Kidney epithelial cell (primary cell): ENCODE measurements around the gene SLC9A3. TPM values are rescaled to one million over a fixed set of nuclear protein-coding genes. Genes with fewer than 3 reads are reported as not detected.
"Not testable (repeated sequence)": the region's sequence is repeated elsewhere in the genome, so short reads cannot be mapped to it uniquely, and the experiment has no call there.

ENCODE experiments used
- DNase-seq: peaks from one replicate; pipeline ENCODE4 v3.0.0-alpha.2; 2010; ENCODE audit warnings: low read depth
- H3K27me3 ChIP-seq: 2 replicates; pipeline ENCODE4 v1.6.0; 2011; ENCODE audit warnings: low read length; ENCODE audit not compliant: control insufficient read depth, insufficient read depth
- H3K36me3 ChIP-seq: 2 replicates; pipeline ENCODE4 v1.5.1; 2011; ENCODE audit warnings: low read length; ENCODE audit not compliant: control insufficient read depth, insufficient read depth
- H3K4me3 ChIP-seq: 2 replicates; pipeline ENCODE4 v1.5.1; 2011; ENCODE audit warnings: low read depth, mild to moderate bottlenecking, control low read depth, low read length
- total RNA-seq: library from RNA; depleted of rRNA; stranded (reverse); fragments of >200 nt; gene quantifications from 2 replicates; pipeline ENCODE4 v1.2.3, GENCODE V29; 2015
- TF ChIP-seq, protein P1 (sequence below): IDR thresholded peaks from 2 replicates; pipeline ENCODE4 v1.5.1; 2011; ENCODE audit warnings: mild to moderate bottlenecking, moderate library complexity, low read length, control low read depth, inconsistent platforms; ENCODE audit not compliant: insufficient read depth, poor library complexity, severe bottlenecking

The SLC9A3 gene
- total RNA-seq, 1 donor from 2014 or later = 3.6 TPM

- H3K36me3 ChIP-seq = no peaks in the 10 kb centered on the region
- no peak overlapping the region for H3K4me3 ChIP-seq
- H3K27me3 ChIP-seq = peaks cover 29% of the 10 kb centered on the region
- no peak for DNase-seq
- TF ChIP-seq, protein P1, sequence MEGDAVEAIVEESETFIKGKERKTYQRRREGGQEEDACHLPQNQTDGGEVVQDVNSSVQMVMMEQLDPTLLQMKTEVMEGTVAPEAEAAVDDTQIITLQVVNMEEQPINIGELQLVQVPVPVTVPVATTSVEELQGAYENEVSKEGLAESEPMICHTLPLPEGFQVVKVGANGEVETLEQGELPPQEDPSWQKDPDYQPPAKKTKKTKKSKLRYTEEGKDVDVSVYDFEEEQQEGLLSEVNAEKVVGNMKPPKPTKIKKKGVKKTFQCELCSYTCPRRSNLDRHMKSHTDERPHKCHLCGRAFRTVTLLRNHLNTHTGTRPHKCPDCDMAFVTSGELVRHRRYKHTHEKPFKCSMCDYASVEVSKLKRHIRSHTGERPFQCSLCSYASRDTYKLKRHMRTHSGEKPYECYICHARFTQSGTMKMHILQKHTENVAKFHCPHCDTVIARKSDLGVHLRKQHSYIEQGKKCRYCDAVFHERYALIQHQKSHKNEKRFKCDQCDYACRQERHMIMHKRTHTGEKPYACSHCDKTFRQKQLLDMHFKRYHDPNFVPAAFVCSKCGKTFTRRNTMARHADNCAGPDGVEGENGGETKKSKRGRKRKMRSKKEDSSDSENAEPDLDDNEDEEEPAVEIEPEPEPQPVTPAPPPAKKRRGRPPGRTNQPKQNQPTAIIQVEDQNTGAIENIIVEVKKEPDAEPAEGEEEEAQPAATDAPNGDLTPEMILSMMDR = no peak
These were observed 35.2 kb downstream of the SLC9A3 start for GRCh38 chr5:488744-489688.

DNA sequence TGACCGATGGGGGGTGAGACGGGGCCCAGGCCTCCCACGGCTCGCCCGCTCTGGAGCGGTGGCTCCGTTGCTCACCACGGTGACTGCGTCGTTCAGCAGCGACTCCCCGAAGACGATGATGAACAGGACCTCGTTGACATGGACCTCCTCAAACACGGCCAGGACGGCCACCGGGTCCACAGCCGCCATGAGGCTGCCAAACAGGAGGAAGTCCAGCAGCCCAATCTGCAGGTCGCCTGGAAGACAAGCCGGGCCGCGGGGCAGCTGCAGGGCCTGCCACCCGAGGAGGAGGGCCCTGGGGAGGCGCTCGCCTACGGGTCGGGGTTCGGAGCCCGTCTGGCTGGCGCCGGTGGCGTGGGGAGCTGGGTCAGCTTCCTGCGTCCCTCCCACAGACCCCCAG, 36.0 kb downstream of the SLC9A3 start:
- no peaks in the 10 kb centered on the region for H3K36me3 ChIP-seq
- no peak for DNase-seq
- peaks cover 21% of the 10 kb centered on the region for H3K27me3 ChIP-seq
- no peak overlapping the region for H3K4me3 ChIP-seq
- TF ChIP-seq, protein P1 = no peak

- not testable (repeated sequence) for H3K4me3 ChIP-seq, H3K36me3 ChIP-seq, DNase-seq
- H3K27me3 ChIP-seq = peaks cover 12% of the 10 kb centered on the region
These were observed 37.7 kb downstream of the SLC9A3 start for GRCh38 chr5:486597-486996.

DNA sequence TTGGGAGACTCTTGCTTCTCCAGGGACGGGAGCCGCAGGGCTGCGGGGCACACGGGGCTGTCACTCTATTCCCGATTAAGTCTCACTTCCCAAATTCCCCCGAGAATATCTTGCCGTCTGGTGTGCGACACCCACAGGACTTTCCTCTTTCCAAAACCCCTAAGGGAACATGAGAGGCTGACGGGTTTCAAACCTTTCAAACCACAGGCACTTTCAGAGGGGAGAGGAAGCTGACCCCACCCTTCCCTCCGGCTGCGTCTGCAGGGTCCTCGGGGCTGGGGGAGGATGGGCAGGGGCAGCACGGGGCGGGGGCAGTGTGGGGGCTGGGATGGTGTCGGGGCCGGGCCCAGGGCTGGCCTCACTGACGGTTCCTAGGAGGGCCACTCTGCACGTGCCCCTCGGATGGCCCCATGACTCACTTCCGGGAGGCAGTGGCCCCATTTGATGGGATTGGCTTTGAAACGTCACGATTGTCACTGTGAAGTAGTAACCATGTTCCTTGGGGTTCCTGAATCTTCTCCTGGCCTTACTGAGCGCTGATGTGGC, 38.2 kb downstream of the SLC9A3 start:
- TF ChIP-seq, protein P1 = no peak
- Histone ChIP-seq H3K4me3 (no peak overlapping the region), H3K36me3 (no peaks in the 10 kb centered on the region), H3K27me3 (peaks cover 7% of the 10 kb centered on the region)
- DNase-seq = no peak

DNA sequence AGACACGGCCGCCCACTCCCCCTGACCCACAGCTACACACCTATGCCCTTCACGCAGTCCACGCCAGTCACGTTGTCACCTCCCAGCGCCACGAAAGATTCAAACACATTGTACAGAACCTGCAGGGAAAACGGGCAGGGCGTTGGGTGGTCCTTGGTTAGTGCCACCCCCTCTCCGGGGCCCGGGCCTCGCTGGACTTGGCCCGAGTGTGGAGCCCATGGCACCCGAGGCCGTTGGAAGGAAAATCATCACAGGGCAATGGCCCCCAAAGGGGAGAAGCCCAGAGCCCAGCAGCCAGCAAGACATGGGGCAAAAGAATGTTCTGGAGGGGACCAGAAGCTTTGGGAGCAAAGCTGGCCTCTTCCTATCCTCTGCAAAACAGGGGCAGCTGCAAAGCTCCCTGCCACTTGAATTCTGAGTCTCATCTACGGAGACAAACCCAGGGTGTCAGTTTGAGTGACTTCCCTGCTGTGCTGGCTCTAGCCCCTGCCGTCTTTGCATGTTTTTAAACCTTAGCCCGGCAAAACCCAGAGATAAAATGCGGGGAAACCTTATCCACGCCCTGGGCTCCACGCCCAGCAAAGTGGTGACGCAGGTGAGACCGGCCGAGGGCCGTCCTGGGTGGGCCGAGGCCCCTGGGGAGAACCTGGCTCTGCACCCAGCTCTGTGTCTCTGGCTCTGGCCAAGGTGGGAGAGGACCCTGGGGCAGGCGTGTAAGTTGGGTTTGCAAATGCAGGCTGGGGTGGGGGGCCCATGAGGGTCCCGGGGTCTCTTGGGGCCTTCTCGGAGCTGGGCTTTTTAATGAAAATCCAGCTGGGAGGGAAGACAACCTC, 38.9 kb downstream of the SLC9A3 start:
- DNase-seq = no peak
- TF ChIP-seq, protein P1 = no peak
- Histone ChIP-seq H3K4me3 (no peak overlapping the region), H3K27me3 (peaks cover 10% of the 10 kb centered on the region), H3K36me3 (no peaks in the 10 kb centered on the region)

DNA sequence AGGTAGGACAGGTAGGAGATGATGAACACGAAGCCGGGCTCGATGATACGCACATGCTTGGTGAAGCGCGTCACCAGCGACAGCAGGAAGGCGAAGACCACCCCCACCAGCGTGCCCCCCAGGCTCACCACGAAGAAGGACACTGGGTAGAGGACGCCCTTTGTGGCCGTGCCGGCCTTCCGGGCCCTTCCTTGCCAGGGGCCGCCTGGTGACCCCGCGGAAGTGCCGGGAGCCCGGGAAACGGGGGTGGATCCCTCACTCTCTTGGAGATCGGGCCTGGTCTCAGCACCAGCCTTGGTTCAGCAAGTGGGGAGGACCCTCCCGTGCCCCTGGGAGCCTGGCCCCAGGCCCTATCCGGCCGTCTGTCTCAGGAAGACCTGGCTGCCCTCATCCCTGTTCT, 39.7 kb downstream of the SLC9A3 start:
- no peaks in the 10 kb centered on the region for H3K36me3 ChIP-seq

More for the DNA sequence above, 39.7 kb downstream of the SLC9A3 start:
- Histone ChIP-seq H3K4me3 (no peak overlapping the region), H3K27me3 (peaks cover 11% of the 10 kb centered on the region)
- DNase-seq = no peak
- TF ChIP-seq, protein P1 = no peak
